HUES64 (cell line): ENCODE results near the gene ASCL2. TPM values are rescaled to one million over a fixed set of nuclear protein-coding genes. Genes with fewer than 3 reads are reported as not detected.

Source experiments
- H3K27ac ChIP-seq: 2 replicates; pipeline ENCODE4 v1.7.0; 2013; ENCODE audit warnings: low read depth, low read length, inconsistent platforms
- H3K27me3 ChIP-seq: 2 replicates; pipeline ENCODE4 v1.6.1; 2013; ENCODE audit warnings: mild to moderate bottlenecking, low read length; ENCODE audit not compliant: insufficient read depth
- H3K36me3 ChIP-seq: 2 replicates; pipeline ENCODE4 v1.6.1; 2013; ENCODE audit warnings: mild to moderate bottlenecking, low read length; ENCODE audit not compliant: insufficient read depth
- H3K4me1 ChIP-seq: 2 replicates; pipeline ENCODE4 v1.6.1; 2013; ENCODE audit warnings: mild to moderate bottlenecking, low read length, moderate library complexity; ENCODE audit not compliant: insufficient read depth
- H3K4me3 ChIP-seq: 2 replicates; pipeline ENCODE4 v1.5.1; 2013; ENCODE audit warnings: mild to moderate bottlenecking, low read length, moderate library complexity
- H3K9ac ChIP-seq: 2 replicates; pipeline ENCODE4 v1.6.1; 2013; ENCODE audit warnings: mild to moderate bottlenecking, low read depth, low read length
- H3K9me3 ChIP-seq: 2 replicates; pipeline ENCODE4 v1.6.1; 2013; ENCODE audit warnings: low read depth, low read length; ENCODE audit not compliant: insufficient read depth
- WGBS: fragments of 150-250, 120-280 bp; methylation state at CpG from one replicate; pipeline ENCODE4 v1.1.7; 2013; ENCODE audit warnings: missing lambda C conversion rate; 5-methylcytosine and 5-hydroxymethylcytosine counted together
- polyA plus RNA-seq, 2 experiments: library from polyadenylated mRNA; stranded (reverse); fragments of 50-300 nt; gene quantifications; one replicate each; pipeline ENCODE4 v1.2.3, GENCODE V29; 2013

ASCL2 gene
- polyA plus RNA-seq (2013, experiment 1 of 2), result 0.40 TPM
- 0.76 TPM for polyA plus RNA-seq (2013, experiment 2 of 2)

GRCh38 chr11:2270322-2271076 lies at the start of gene ASCL2:
ASCL2 (minus strand) TSS chr11:2270588; CDS start chr11:2270332, 256 bp downstream.
- Histone ChIP-seq H3K27ac (no peak within 1 kb of the TSS), H3K4me1 (peaks cover 4% of the 10 kb centered on the region; the same call in 1 of the 2 replicates), H3K36me3 (no peaks in the 10 kb centered on the region), H3K9me3 (no peaks in the 10 kb centered on the region), H3K4me3 (peak within 1 kb of the TSS; percentile 52), H3K27me3 (peaks cover 95% of the 10 kb centered on the region), H3K9ac (peak within 1 kb of the TSS; percentile 31; the same call in 1 of the 2 replicates)
- WGBS, result 46% methylated on average over 89 of the region's 89 CpGs

- Histone ChIP-seq H3K9me3 (no peaks in the 10 kb centered on the region), H3K4me3 (no peak overlapping the region), H3K4me1 (no peaks in the 10 kb centered on the region), H3K27me3 (no peaks in the 10 kb centered on the region), H3K9ac (no peak overlapping the region), H3K36me3 (no peaks in the 10 kb centered on the region), H3K27ac (no peak overlapping the region)
- WGBS, result 93% methylated on average over 10 of the region's 10 CpGs
Observed at GRCh38 chr11:2319791-2320472, 49.5 kb upstream of the ASCL2 start.

GRCh38 chr11:2318707-2319106 lies 48.3 kb upstream of the ASCL2 start:
- Histone ChIP-seq H3K4me1 (no peaks in the 10 kb centered on the region), H3K27me3 (no peaks in the 10 kb centered on the region), H3K9me3 (no peaks in the 10 kb centered on the region), H3K36me3 (no peaks in the 10 kb centered on the region), H3K27ac (no peak overlapping the region), H3K4me3 (no peak overlapping the region), H3K9ac (no peak overlapping the region)
- WGBS, result 93% methylated on average over 7 of the region's 7 CpGs

- no peak overlapping the region for H3K9ac ChIP-seq
- no peaks in the 10 kb centered on the region for H3K4me1 ChIP-seq
- H3K27me3 ChIP-seq, result no peaks in the 10 kb centered on the region
- 98% methylated on average over 4 of the region's 4 CpGs for WGBS
- H3K27ac ChIP-seq, result no peak overlapping the region
- H3K9me3 ChIP-seq, result no peaks in the 10 kb centered on the region
- no peak overlapping the region for H3K4me3 ChIP-seq
- H3K36me3 ChIP-seq, result no peaks in the 10 kb centered on the region
Observed at GRCh38 chr11:2318123-2318522, 47.7 kb upstream of the ASCL2 start.

GRCh38 chr11:2317354-2318050 lies 47.1 kb upstream of the ASCL2 start:
- no peak overlapping the region for H3K27ac ChIP-seq
- H3K36me3 ChIP-seq, result no peaks in the 10 kb centered on the region
- H3K4me1 ChIP-seq, result no peaks in the 10 kb centered on the region
- H3K4me3 ChIP-seq, result no peak overlapping the region
- no peaks in the 10 kb centered on the region for H3K9me3 ChIP-seq
- H3K27me3 ChIP-seq, result no peaks in the 10 kb centered on the region
- WGBS, result 90% methylated on average over 17 of the region's 17 CpGs
- H3K9ac ChIP-seq, result no peak overlapping the region

GRCh38 chr11:2316963-2317244 lies 46.5 kb upstream of the ASCL2 start:
- 93% methylated on average over 3 of the region's 3 CpGs for WGBS
- no peak overlapping the region for H3K27ac ChIP-seq
- no peaks in the 10 kb centered on the region for H3K27me3 ChIP-seq
- no peak overlapping the region for H3K9ac ChIP-seq
- H3K4me3 ChIP-seq, result no peak overlapping the region
- H3K36me3 ChIP-seq, result no peaks in the 10 kb centered on the region
- H3K4me1 ChIP-seq, result no peaks in the 10 kb centered on the region
- no peaks in the 10 kb centered on the region for H3K9me3 ChIP-seq

- Histone ChIP-seq H3K9ac (no peak overlapping the region), H3K4me3 (no peak overlapping the region), H3K36me3 (no peaks in the 10 kb centered on the region), H3K27ac (no peak overlapping the region), H3K9me3 (no peaks in the 10 kb centered on the region), H3K27me3 (no peaks in the 10 kb centered on the region), H3K4me1 (no peaks in the 10 kb centered on the region)
- WGBS, result 93% methylated on average over 23 of the region's 23 CpGs
Observed at GRCh38 chr11:2316169-2316962, 46.0 kb upstream of the ASCL2 start.

GRCh38 chr11:2315395-2316168 lies 45.2 kb upstream of the ASCL2 start:
- Histone ChIP-seq H3K9ac (no peak overlapping the region), H3K36me3 (no peaks in the 10 kb centered on the region), H3K27ac (no peak overlapping the region), H3K9me3 (no peaks in the 10 kb centered on the region), H3K4me3 (no peak overlapping the region), H3K4me1 (no peaks in the 10 kb centered on the region), H3K27me3 (no peaks in the 10 kb centered on the region)
- 92% methylated on average over 25 of the region's 25 CpGs for WGBS

GRCh38 chr11:2314525-2315394 lies 44.4 kb upstream of the ASCL2 start:
- H3K9ac ChIP-seq, result no peak overlapping the region
- no peak overlapping the region for H3K4me3 ChIP-seq
- no peaks in the 10 kb centered on the region for H3K9me3 ChIP-seq
- H3K27ac ChIP-seq, result no peak overlapping the region
- no peaks in the 10 kb centered on the region for H3K4me1 ChIP-seq
- WGBS, result 84% methylated on average over 13 of the region's 16 CpGs
- H3K27me3 ChIP-seq, result no peaks in the 10 kb centered on the region
- H3K36me3 ChIP-seq, result no peaks in the 10 kb centered on the region

GRCh38 chr11:2314136-2314524 lies 43.7 kb upstream of the ASCL2 start:
- WGBS, result 96% methylated on average over 6 of the region's 7 CpGs
- no peaks in the 10 kb centered on the region for H3K27me3 ChIP-seq

More at GRCh38 chr11:2314136-2314524, 43.7 kb upstream of the ASCL2 start:
- Histone ChIP-seq H3K9me3 (no peaks in the 10 kb centered on the region), H3K9ac (no peak overlapping the region), H3K36me3 (no peaks in the 10 kb centered on the region), H3K4me1 (no peaks in the 10 kb centered on the region), H3K4me3 (no peak overlapping the region), H3K27ac (no peak overlapping the region)
